Measurements from ENCODE around the gene GYG1. TPM values are rescaled to one million over a fixed set of nuclear protein-coding genes. Genes with fewer than 3 reads are reported as not detected.

The GYG1 gene
- total and polyA plus RNA-seq, 2 of the 4 experiments (the other 2 are of a cell fraction): 48.4 to 90.3 TPM

- in situ Hi-C loops (cut with MboI; ENCODE audit: low sequenced_read_pairs) (no loop called here), dilution Hi-C loops (cut with HindIII; ENCODE audit: low sequenced_read_pairs, unreplicated experiment) (no loop called here), intact Hi-C loops (cut with micrococcal nuclease) (no loop called here)
- no peak overlapping the region for H2BK15ac ChIP-seq (ENCODE audit: low read depth, low read length)
- no peak overlapping the region for H3K27ac ChIP-seq (ENCODE audit: insufficient read depth, low read length)
- H3K36me3 ChIP-seq (ENCODE audit: control insufficient read depth, insufficient read depth, low read length): peaks cover 22% of the 10 kb centered on the region
- H3K9ac ChIP-seq (ENCODE audit: low read depth, low read length): no peak overlapping the region
- no peak overlapping the region for H3K4ac ChIP-seq (ENCODE audit: low read depth, low read length)
- no peak overlapping the region for H4K91ac ChIP-seq (ENCODE audit: insufficient read depth, low read depth, low read length)
- H2BK20ac ChIP-seq (ENCODE audit: low read depth, low read length): no peak overlapping the region
- ChIA-PET CTCF (interaction anchor here (0.6 kb wide), 1 partner anchor 184 kb away, joined by 7 read pairs; no protein-coding TSS in a partner anchor), POLR2A (ENCODE audit: unreplicated experiment) (no interaction called here)
- peaks cover 3% of the 10 kb centered on the region; the same call in 1 of the 2 replicates for H3K9me3 ChIP-seq (ENCODE audit: control insufficient read depth, insufficient read depth, low read length)
- no TSS peak for BruUV-seq (replicated peaks)
- H3K9me1 ChIP-seq (ENCODE audit: insufficient read depth, low read length): peaks cover 31% of the 10 kb centered on the region
- H2AFZ ChIP-seq (replicated peaks; ENCODE audit: low read length, poor library complexity): no peak overlapping the region
- H2AK9ac ChIP-seq (replicated peaks; ENCODE audit: low read depth, low read length, poor library complexity): no peak overlapping the region
- no peak overlapping the region for H3K4me3 ChIP-seq (ENCODE audit: insufficient read depth, low read depth, low read length)
- H3K56ac ChIP-seq (ENCODE audit: extremely low read depth, insufficient read depth, low read length): no peak overlapping the region
- no peak overlapping the region for H2BK120ac ChIP-seq (ENCODE audit: low read depth, low read length)
- H4K8ac ChIP-seq (ENCODE audit: low read depth in 2 of 2, low read length in 2 of 2): no peak overlapping the region
- no peak overlapping the region for H3K14ac ChIP-seq (replicated peaks; ENCODE audit: low read depth, low read length)
- no peak overlapping the region for H3K4me2 ChIP-seq (ENCODE audit: low read depth, low read length)
- H4K5ac ChIP-seq (ENCODE audit: low read depth, low read length): no peak overlapping the region
- H3K18ac ChIP-seq (ENCODE audit: low read depth, low read length): no peak overlapping the region
- H2AK5ac ChIP-seq (ENCODE audit: low read depth, low read length): no peak overlapping the region; the same call in 1 of the 2 replicates
- no peaks in the 10 kb centered on the region for H3K27me3 ChIP-seq (ENCODE audit: control insufficient read depth, insufficient read depth, low read length)
- no CpG with 5 or more reads among the region's 4 CpGs for WGBS, 2 experiments (ENCODE audit: extremely low coverage in 2 of 2, insufficient read length in 1 of 2)
- H2BK5ac ChIP-seq (ENCODE audit: low read depth, low read length, poor library complexity, severe bottlenecking): no peak overlapping the region
- no peak overlapping the region for H3K23ac ChIP-seq (ENCODE audit: low read depth, low read length)
- peak; percentile 42 for DNase-seq
- no peak for ATAC-seq (ENCODE audit: low read depth)
- TF ChIP-seq BHLHE40 (IDR thresholded peaks at IDR 0.05; ENCODE audit: low read depth, low read length) (no peak), ELK1 (IDR thresholded peaks at IDR 0.05; ENCODE audit: borderline replicate concordance, low read depth, low read length) (no peak), MXI1 (IDR thresholded peaks at IDR 0.05; ENCODE audit: borderline replicate concordance, low read depth, low read length) (no peak), POLR2A (IDR thresholded peaks at IDR 0.05; ENCODE audit: low read depth, low read length) (no peak), CEBPB (IDR thresholded peaks at IDR 0.05; ENCODE audit: low read depth, low read length) (no peak), CHD1 (IDR thresholded peaks at IDR 0.05; ENCODE audit: low read depth, low read length) (no peak), RFX5 (IDR thresholded peaks at IDR 0.05; ENCODE audit: low read depth, low read length) (no peak), RCOR1 (IDR thresholded peaks at IDR 0.05; ENCODE audit: insufficient replicate concordance, low read length) (no peak), USF2 (IDR thresholded peaks at IDR 0.05; ENCODE audit: low read depth, low read length) (no peak), FOS (IDR thresholded peaks at IDR 0.05; ENCODE audit: low read depth, low read length) (no peak), MAFK (IDR thresholded peaks at IDR 0.05; ENCODE audit: low read depth, low read length) (no peak)
- peaks cover 6% of the 10 kb centered on the region; the same call in 1 of the 2 replicates for H4K20me1 ChIP-seq (ENCODE audit: insufficient read depth, low read length)
- H3K79me1 ChIP-seq (ENCODE audit: low read depth in 1 of 2, low read length in 2 of 2): peaks cover 12 to 56% of the 10 kb centered on the region in 2 experiments; a peak in 3 of 4 replicates
- H3K4me1 ChIP-seq (ENCODE audit: control insufficient read depth, insufficient read depth, low read length): peaks cover 30% of the 10 kb centered on the region
These were observed 29.5 kb downstream of the GYG1 start for GRCh38 chr3:149020839-149021252.
